Kidney glomerular epithelial cell (primary cell): ENCODE results near the gene SIDT2.
"Not testable (repeated sequence)": the region's sequence is repeated elsewhere in the genome, so short reads cannot be mapped to it uniquely, and the experiment has no call there.

ENCODE experiments used
- DNase-seq: peaks from one replicate; lab custom pipeline; 2025; lab: John Stamatoyannopoulos, UW

Gene SIDT2

GRCh38 chr11:117172724-117173421, 5.7 kb upstream of the SIDT2 start:
- DNase-seq = no peak

GRCh38 chr11:117175104-117175503, 3.4 kb upstream of the SIDT2 start:
- no peak for DNase-seq

GRCh38 chr11:117175781-117176180, 2.8 kb upstream of the SIDT2 start:
- DNase-seq = no peak

DNA sequence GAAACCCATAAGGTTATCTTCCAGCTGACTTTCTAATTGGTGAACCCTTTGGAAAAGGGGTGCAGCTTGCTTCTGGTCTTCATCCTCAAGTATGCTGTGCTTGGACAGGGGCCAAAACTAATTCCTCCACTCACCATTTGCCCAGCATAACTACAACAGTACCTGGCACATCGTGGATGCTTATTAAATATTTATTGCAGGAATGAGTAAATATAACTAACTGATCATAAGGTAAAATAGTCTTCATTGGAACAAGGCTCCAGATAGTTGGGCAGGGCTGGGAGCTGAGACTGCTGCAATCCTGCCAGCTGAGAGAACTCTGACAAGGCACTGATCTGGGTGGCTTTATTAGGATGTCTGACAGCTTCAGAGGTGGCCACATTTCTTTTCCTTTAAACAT, 2.4 kb upstream of the SIDT2 start:
- DNase-seq = no peak

GRCh38 chr11:117177534-117178209, 871 bp upstream of the SIDT2 start:
- DNase-seq = no peak

DNA sequence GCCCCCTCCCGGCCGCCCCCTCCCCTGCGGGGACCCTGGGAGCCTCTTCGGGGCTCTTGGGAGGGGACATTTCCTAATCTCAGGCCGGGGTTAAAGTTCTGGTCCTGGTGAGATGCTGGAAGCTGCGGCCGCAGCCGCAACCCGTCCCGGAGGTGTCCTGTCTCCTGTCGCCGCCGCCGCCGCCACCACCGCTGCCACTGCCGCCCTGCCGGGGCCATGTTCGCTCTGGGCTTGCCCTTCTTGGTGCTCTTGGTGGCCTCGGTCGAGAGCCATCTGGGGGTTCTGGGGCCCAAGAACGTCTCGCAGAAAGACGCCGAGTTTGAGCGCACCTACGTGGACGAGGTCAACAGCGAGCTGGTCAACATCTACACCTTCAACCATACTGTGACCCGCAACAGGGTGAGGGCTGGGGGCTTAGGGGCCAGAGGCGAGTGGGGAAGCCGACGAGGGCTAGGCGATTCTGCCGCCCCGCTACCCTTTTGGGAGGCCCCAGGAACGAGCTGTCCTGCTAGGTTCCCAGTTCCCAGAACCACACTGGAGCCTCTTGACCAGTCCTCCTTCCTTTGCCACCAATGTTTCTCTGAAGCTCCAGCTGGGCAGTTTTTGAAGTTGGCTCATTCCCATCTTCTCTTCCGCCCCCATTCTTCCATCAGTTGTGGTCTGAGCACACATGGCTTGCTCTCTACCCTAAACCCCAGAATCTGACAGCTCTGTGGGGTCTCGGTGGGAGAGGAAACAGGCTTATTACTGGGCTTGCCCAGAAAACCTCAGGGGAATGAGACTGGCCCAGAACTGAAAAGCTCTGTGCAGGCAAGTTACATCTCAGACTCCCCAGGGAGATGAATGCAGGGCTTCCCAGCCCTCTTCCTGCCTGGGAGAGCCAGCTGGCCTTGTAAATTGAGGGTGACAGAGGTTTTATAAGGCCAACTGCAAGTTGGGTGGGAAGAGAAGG, 781 bp downstream of the SIDT2 start:
- no peak for DNase-seq

DNA sequence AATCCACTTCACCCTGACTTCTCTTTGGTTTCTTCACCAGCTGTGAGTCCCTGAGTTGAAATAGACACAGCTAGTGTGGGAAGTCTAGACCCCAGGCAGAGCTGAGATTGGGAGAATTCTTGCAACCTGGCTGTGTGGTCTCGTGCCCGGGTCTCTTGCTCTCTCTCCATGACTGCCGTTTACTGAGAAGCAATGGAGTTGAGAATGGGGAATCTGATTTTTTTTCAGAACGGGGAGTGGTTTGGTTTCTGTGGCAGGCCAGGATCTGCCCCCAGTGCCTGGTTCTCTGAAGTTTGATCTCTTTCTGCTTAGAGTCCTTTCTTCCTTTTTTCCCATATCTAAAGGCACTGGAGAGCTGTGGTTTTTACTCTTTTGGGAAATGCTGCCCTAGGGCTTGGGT, 1.5 kb downstream of the SIDT2 start:
- no peak for DNase-seq

DNA sequence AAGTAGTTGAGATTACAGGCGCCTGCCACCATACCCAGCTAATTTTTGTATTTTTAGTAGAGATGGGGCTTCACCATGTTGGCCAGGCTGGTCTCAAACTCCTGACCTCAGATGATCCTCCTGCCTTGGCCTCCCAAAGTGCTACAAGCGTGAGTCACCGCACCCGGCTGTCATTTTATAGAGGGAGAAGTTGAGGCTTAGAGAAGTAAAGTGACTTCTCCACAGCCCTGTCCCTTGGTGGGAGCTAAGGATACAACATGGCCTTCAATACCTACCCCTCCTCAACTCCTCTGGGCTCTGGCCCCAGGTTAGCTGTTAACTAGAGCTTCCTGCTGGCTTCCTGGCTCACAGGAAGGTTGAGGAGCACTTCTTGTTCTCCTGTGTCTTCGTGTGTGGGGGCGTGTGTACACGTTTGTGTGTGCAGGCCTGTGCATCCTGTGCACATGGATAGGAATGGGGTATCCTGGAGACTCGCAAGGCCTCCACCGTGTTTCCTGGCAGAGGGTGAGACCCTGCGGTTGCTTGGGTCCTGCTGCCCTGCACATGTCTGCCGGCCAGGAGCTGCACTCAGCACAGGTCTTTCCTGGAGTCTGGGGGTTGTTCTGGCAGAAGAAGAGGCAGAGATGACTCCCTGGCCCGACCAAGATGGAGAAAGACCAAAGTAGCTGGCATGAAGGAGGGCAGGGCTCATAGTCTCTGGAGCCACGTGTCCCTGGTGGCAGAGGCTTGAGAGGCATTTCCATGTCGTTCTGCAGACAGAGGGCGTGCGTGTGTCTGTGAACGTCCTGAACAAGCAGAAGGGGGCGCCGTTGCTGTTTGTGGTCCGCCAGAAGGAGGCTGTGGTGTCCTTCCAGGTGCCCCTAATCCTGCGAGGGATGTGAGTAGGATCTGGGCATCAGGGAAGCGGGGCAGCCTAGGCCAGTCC, 2.4 kb downstream of the SIDT2 start:
- DNase-seq = peak; percentile 19

- DNase-seq = no peak
Measured at GRCh38 chr11:117181586-117182550, 3.3 kb downstream of the SIDT2 start.

DNA sequence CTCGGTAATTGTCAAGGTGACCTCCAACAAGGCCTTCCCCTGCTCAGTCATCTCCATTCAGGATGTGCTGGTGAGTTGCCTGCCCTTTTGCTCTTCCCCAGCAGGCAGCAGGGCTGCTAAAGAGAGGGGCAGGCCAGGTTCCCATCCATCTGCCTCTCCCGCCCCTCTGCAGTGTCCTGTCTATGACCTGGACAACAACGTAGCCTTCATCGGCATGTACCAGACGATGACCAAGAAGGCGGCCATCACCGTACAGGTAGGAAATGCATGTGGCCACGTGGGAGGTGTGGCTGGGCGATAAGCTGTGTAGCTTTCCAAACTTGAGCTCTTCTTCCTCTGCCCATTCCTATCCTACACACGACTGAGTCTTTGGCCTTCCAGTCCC, 4.0 kb downstream of the SIDT2 start:
- no peak for DNase-seq

DNA sequence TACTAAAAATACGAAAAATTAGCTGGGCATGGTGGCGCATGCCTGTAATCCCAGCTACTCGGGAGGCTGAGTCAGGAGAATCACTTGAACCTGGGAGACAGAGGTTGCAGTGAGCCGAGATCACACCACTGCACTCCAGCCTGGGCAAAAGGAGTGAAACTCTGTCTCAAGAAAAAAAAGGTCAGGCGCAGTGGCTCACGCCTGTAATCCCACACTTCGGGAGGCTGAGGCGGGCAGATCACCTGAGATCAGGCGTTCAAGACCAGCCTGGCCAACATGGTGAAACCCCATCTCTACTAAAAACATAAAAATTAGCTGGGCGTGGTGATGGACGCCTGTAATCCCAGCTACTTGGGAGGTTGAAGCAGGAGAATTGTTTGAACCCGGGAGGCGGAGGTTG, 4.6 kb downstream of the SIDT2 start:
- DNase-seq = not testable (repeated sequence)

DNA sequence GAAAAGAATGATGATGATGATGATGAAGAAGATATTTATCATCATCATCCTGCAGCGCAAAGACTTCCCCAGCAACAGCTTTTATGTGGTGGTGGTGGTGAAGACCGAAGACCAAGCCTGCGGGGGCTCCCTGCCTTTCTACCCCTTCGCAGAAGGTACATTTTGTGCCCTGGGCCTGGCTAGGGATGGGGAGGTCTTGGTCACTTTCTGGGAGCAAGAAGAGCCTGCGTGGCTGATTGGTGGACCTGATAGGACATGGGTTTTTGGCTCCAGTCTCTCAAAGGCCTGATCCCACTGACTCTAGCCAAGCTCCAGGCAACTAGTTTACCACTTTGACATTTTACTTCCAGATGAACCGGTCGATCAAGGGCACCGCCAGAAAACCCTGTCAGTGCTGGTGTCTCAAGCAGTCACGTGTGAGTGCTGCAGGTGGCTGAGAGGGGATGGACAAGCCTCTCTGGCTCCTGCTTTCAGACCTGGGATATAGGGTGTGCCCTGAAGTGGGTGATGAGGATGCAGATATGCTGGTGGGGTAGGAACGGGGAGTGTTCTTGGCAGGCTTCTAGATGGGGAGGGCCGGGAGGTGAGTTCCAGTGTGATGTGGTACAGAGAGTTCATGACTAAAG, 5.3 kb downstream of the SIDT2 start:
- no peak for DNase-seq

DNA sequence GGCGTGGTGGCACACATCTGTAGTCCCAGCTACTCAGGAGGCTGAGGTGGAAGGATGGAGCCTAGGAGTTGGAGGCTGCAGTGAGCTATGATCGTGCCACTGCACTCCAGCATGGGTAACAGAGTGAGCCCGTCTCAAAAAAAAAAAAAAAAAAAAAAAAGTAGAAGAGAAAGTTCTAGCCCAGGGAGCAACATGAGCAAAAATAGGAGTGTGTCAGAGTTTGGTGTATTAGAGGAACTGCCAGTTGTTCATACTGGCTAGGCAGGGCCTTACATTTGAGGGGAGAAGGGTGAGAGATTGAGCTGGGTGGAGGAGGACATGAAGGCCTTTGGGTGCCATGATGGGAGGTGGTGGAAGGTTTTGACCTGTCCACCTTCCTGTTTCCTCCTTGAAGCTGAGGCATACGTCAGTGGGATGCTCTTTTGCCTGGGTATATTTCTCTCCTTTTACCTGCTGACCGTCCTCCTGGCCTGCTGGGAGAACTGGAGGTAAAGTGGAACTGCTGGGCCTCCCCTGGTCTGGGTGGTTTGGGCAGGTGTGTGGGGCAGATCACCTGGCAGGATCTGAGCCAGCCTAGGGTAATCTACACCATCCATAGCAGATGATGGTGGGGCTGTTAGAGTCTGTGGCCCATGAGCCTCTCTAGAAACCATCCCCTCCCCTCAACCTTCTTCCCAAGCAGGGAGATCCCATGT, 7.3 kb downstream of the SIDT2 start:
- no peak for DNase-seq

DNA sequence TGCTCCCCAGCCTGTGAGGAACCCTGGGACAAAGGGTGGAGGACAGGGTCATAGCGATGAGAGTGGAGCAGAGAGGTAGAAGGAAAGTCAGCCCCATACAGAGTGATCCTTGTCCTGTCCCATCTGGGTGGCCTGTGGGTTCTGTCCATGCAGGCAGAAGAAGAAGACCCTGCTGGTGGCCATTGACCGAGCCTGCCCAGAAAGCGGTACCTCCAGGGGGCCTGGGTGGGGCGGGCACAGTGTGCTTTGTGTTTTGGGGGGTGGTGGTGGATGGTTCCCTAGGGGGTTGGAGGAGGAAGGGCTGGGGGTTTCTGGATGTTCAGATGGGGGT, 7.9 kb downstream of the SIDT2 start:
- no peak for DNase-seq

- DNase-seq = no peak
Measured at GRCh38 chr11:117187007-117187406, 8.5 kb downstream of the SIDT2 start.

- DNase-seq = no peak
Measured at GRCh38 chr11:117187428-117187798, 8.9 kb downstream of the SIDT2 start.

- no peak for DNase-seq
Measured at GRCh38 chr11:117187799-117188481, 9.4 kb downstream of the SIDT2 start.

- no peak for DNase-seq
Measured at GRCh38 chr11:117188620-117189081, 10.1 kb downstream of the SIDT2 start.
